ENCODE data around the gene IL23A.

DNA sequence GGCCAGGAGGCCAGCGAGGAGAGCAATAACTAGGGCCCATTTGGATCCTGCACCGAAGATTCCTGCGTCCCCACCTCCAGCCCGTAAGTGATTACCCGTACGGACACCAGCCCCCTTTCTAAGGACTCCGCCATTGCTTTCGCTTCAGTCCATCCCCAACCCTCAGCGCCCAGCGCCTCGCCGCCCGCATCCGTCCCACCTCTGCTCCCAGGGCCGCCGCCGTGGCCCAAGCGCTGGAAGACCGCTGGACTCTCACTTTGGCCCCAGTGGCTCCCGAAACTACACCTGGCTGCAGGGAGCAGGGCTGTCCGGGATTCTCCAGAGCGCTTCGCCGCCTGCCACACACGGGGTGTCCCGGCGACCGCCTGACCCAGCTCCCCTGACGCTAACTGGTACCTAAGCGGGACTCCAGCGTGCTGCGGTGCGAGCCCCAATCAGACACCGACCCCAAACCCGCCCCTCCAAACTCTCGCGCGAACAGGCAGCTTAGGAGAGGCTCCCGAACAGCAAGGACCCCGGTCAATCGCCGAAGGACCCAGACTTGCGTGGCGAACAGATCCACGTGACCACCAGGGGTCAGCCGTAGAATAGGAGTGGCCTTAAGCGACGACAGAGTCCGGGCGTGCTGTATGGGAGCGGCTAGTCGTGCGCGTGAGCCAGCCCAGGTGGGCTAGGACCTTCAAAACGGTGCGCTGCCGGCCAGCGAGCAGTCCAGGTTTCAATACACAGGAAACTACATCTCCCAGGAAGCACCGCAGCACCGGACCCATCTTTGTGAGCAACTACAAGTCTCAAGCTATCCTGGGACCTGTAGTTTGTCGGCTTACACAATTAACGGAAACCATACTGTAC is 22.8 kb upstream of the IL23A start, which contains the start of gene CNPY2:
- TF ChIP-seq CBFB (IDR thresholded peaks at IDR 0.05; ENCODE audit: low read depth) (peak; percentile 90), EZH2 (IDR thresholded peaks at IDR 0.05; ENCODE audit: borderline replicate concordance, control insufficient read depth, low read depth, low read length) (no peak), SMC3 (IDR thresholded peaks at IDR 0.05; ENCODE audit: borderline replicate concordance, low read length) (peak; percentile 40; the same call in 1 of the 2 replicates), ETV6 (conservative IDR thresholded peaks at IDR 0.05 in 1 of 2, IDR thresholded peaks at IDR 0.05 in 1 of 2; ENCODE audit: borderline replicate concordance in 1 of 2, low read depth in 1 of 2) (no peak), ZNF274 (IDR thresholded peaks at IDR 0.05; ENCODE audit: insufficient read depth, insufficient read length) (no peak)
- TF ChIP-seq, protein P1, sequence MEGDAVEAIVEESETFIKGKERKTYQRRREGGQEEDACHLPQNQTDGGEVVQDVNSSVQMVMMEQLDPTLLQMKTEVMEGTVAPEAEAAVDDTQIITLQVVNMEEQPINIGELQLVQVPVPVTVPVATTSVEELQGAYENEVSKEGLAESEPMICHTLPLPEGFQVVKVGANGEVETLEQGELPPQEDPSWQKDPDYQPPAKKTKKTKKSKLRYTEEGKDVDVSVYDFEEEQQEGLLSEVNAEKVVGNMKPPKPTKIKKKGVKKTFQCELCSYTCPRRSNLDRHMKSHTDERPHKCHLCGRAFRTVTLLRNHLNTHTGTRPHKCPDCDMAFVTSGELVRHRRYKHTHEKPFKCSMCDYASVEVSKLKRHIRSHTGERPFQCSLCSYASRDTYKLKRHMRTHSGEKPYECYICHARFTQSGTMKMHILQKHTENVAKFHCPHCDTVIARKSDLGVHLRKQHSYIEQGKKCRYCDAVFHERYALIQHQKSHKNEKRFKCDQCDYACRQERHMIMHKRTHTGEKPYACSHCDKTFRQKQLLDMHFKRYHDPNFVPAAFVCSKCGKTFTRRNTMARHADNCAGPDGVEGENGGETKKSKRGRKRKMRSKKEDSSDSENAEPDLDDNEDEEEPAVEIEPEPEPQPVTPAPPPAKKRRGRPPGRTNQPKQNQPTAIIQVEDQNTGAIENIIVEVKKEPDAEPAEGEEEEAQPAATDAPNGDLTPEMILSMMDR (IDR thresholded peaks at IDR 0.05 in 2 of 3, conservative IDR thresholded peaks at IDR 0.05 in 1 of 3; ENCODE audit: control insufficient read depth in 2 of 3, extremely low read depth in 1 of 3, insufficient read depth in 1 of 3, low read depth in 3 of 3, low read length in 3 of 3): peak in 1 of 3 experiments; percentile 50; a peak in 2 of 6 replicates
- TF ChIP-seq, protein P2, sequence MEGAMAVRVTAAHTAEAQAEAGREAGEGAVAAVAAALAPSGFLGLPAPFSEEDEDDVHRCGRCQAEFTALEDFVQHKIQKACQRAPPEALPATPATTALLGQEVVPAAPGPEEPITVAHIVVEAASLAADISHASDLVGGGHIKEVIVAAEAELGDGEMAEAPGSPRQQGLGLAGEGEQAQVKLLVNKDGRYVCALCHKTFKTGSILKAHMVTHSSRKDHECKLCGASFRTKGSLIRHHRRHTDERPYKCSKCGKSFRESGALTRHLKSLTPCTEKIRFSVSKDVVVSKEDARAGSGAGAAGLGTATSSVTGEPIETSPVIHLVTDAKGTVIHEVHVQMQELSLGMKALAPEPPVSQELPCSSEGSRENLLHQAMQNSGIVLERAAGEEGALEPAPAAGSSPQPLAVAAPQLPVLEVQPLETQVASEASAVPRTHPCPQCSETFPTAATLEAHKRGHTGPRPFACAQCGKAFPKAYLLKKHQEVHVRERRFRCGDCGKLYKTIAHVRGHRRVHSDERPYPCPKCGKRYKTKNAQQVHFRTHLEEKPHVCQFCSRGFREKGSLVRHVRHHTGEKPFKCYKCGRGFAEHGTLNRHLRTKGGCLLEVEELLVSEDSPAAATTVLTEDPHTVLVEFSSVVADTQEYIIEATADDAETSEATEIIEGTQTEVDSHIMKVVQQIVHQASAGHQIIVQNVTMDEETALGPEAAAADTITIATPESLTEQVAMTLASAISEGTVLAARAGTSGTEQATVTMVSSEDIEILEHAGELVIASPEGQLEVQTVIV (IDR thresholded peaks at IDR 0.05; ENCODE audit: borderline replicate concordance, partially characterized antibody): no peak
